Tibial artery (tissue), 4 donors: ENCODE data around the gene SLC39A9.

Source experiments
- DNase-seq, 2 donors: peaks; one replicate each; pipeline ENCODE4 v3.0.0-alpha.2; 2019
- H3K27ac ChIP-seq, 2 donors: fragments of 200-600 bp; sonication (generic) in 1 of 2; 1 replicate in 1 of 2; 2 replicates in 1 of 2; pipeline ENCODE4 v1.5.1; 2018 to 2019; ENCODE audit warnings: mild to moderate bottlenecking in 1 of 2
- H3K27me3 ChIP-seq, 2 donors: fragments of 200-600 bp; sonication (generic) in 1 of 2; one replicate each; pipeline versions ENCODE4 v1.5.1 to v1.6.0; 2016 to 2019
- H3K36me3 ChIP-seq, 3 donors: fragments of 200-600 bp; sonication (generic) in 2 of 3; one replicate each; pipeline ENCODE4 v1.5.1; 2016 to 2019; ENCODE audit warnings: mild to moderate bottlenecking in 2 of 3
- H3K4me1 ChIP-seq, 4 donors: fragments of 200-600 bp; sonication (generic) in 2 of 4; 1 replicate in 3 of 4; 2 replicates in 1 of 4; pipeline ENCODE4 v1.5.1; 2016 to 2019
- H3K4me3 ChIP-seq, 2 donors: fragments of 200-600 bp; sonication (generic) in 1 of 2; 1 replicate in 1 of 2; 2 replicates in 1 of 2; pipeline ENCODE4 v1.5.1; 2018 to 2019; ENCODE audit warnings: mild to moderate bottlenecking in 2 of 2
- H3K9me3 ChIP-seq, 3 donors: fragments of 200-600 bp; sonication (generic) in 1 of 3; one replicate each; pipeline ENCODE4 v1.5.1; 2016 to 2019
- CTCF ChIP-seq, 2 experiments: fragments of 200-600 bp in 1 of 2; fragments of 450-650 bp in 1 of 2; IDR thresholded peaks; one replicate each; pipeline ENCODE4 v1.5.1; 2017 to 2019; ENCODE audit warnings: antibody characterized with exemption in 2 of 2, mild to moderate bottlenecking in 1 of 2, moderate library complexity in 1 of 2
- intact Hi-C: fragments of 100-400 bp; cut with DNase I; formaldehyde crosslinking; loops from one replicate; pipeline ENCODE4 v1.15.0; 2023; ENCODE audit warnings: low total_unique reads

Gene SLC39A9

GRCh38 chr14:69441948-69442347 is 43.5 kb downstream of the SLC39A9 start:
- DNase-seq: no peak
- intact Hi-C loops: no loop called here
- H3K4me1 ChIP-seq: no peaks in the 10 kb centered on the region
- H3K36me3 ChIP-seq: peaks cover 0 to 17% (median 5%) of the 10 kb centered on the region in 3 donors
- no peaks in the 10 kb centered on the region for H3K9me3 ChIP-seq
- H3K27ac ChIP-seq: no peak overlapping the region
- no peak overlapping the region for H3K4me3 ChIP-seq
- no peak for TF ChIP-seq CTCF (IDR thresholded peaks at IDR 0.05)
- no peaks in the 10 kb centered on the region for H3K27me3 ChIP-seq

GRCh38 chr14:69443296-69443805 is 44.9 kb downstream of the SLC39A9 start:
- intact Hi-C loops: no loop called here
- H3K27ac ChIP-seq: no peak overlapping the region
- H3K36me3 ChIP-seq: peaks cover 0 to 17% (median 5%) of the 10 kb centered on the region in 3 donors
- no peak for TF ChIP-seq CTCF (IDR thresholded peaks at IDR 0.05)
- no peaks in the 10 kb centered on the region for H3K27me3 ChIP-seq
- H3K4me1 ChIP-seq: no peaks in the 10 kb centered on the region
- no peak overlapping the region for H3K4me3 ChIP-seq
- no peak for DNase-seq
- H3K9me3 ChIP-seq: no peaks in the 10 kb centered on the region

- Histone ChIP-seq H3K27ac (no peak overlapping the region), H3K4me3 (no peak overlapping the region), H3K9me3 (no peaks in the 10 kb centered on the region), H3K27me3 (no peaks in the 10 kb centered on the region), H3K36me3 (peaks cover 0 to 6% (median 0%) of the 10 kb centered on the region in 3 donors), H3K4me1 (no peaks in the 10 kb centered on the region)
- TF ChIP-seq CTCF (IDR thresholded peaks at IDR 0.05): no peak
- DNase-seq: no peak
- intact Hi-C loops: no loop called here
These were observed 50.7 kb downstream of the SLC39A9 start for GRCh38 chr14:69449216-69449615.

- H3K27me3 ChIP-seq: no peaks in the 10 kb centered on the region
- H3K9me3 ChIP-seq: no peaks in the 10 kb centered on the region
- no peaks in the 10 kb centered on the region for H3K4me1 ChIP-seq
- no peak for TF ChIP-seq CTCF (IDR thresholded peaks at IDR 0.05)
- intact Hi-C loops: no loop called here
- no peak overlapping the region for H3K4me3 ChIP-seq
- DNase-seq: no peak
- H3K36me3 ChIP-seq: peaks cover 12 to 22% (median 12%) of the 10 kb centered on the region in 3 donors
- no peak overlapping the region for H3K27ac ChIP-seq
These were observed 53.4 kb downstream of the SLC39A9 start for GRCh38 chr14:69451941-69452340.

- Histone ChIP-seq H3K27me3 (no peaks in the 10 kb centered on the region), H3K4me3 (no peak overlapping the region), H3K4me1 (no peaks in the 10 kb centered on the region), H3K36me3 (peaks cover 27 to 44% (median 27%) of the 10 kb centered on the region in 3 donors), H3K9me3 (no peaks in the 10 kb centered on the region), H3K27ac (no peak overlapping the region)
- TF ChIP-seq CTCF (IDR thresholded peaks at IDR 0.05): no peak
- DNase-seq: no peak
- intact Hi-C loops: no loop called here
These were observed 59.9 kb downstream of the SLC39A9 start for GRCh38 chr14:69458350-69458749.

- H3K9me3 ChIP-seq: no peaks in the 10 kb centered on the region
- H3K4me3 ChIP-seq: no peak overlapping the region
- intact Hi-C loops: no loop called here
- H3K27me3 ChIP-seq: no peaks in the 10 kb centered on the region
- TF ChIP-seq CTCF (IDR thresholded peaks at IDR 0.05): no peak
- H3K4me1 ChIP-seq: no peaks in the 10 kb centered on the region
- H3K27ac ChIP-seq: no peak overlapping the region
- H3K36me3 ChIP-seq: peaks cover 27 to 44% (median 27%) of the 10 kb centered on the region in 3 donors
- DNase-seq: no peak
These were observed 60.6 kb downstream of the SLC39A9 start for GRCh38 chr14:69459122-69459521.
